Measurements from ENCODE around the gene UBE2U.
"Not testable (repeated sequence)": the region's sequence is repeated elsewhere in the genome, so short reads cannot be mapped to it uniquely, and the experiment has no call there.

UBE2U gene

DNA sequence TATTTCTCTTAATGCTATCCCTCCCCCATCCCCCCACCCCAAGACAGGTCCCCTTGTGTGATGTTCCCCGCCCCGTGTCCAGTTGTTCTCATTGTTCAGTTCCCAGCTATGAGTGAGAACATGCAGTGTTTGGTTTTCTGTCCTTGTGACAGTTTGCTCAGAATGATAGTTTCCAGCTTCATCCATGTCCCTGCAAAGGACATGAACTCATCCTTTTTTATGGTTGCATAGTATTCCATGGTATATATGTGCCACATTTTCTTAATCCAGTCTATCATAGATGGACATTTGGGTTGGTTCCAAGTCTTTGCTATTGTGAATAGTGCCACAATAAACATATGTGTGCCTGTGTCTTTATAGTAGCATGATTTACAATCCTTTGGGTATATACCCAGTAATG is 55.0 kb downstream of the UBE2U start:
- not testable (repeated sequence) for H3K9me3 ChIP-seq (ENCODE audit: control insufficient read depth, insufficient read depth, low read length); H3K36me3 ChIP-seq (ENCODE audit: control insufficient read depth, insufficient read depth, low read length); H3K9ac ChIP-seq (ENCODE audit: low read depth, low read length); H3K4me3 ChIP-seq (ENCODE audit: low read depth, low read length); H3K27ac ChIP-seq (ENCODE audit: low read depth, low read length); H3K27me3 ChIP-seq (ENCODE audit: control insufficient read depth, insufficient read depth, low read length); H3K4me1 ChIP-seq (ENCODE audit: control insufficient read depth, insufficient read depth, low read length)

DNA sequence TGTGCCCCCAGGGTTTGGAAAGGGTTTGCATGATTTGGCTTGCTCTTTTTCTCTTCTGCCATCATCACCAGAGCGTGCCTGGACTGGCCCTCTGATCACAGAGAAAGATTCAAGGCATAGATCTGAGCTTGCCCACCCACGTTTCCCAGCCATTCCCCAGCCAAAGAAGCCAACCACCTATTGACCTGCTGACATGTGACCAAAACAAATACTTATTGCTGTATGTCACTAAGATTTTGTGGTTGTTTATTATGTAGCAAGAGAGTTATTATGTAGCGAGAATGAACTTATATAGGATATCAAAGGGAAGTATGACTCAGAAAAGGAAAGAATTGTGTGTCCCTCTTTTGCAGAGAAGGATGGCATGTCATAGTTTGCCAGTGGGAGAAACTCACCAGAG is 59.9 kb downstream of the UBE2U start:
- H3K4me1 ChIP-seq (ENCODE audit: control insufficient read depth, insufficient read depth, low read length), result no peaks in the 10 kb centered on the region
- no peaks in the 10 kb centered on the region for H3K27me3 ChIP-seq (ENCODE audit: control insufficient read depth, insufficient read depth, low read length)
- H3K4me3 ChIP-seq (ENCODE audit: low read depth, low read length), result no peak overlapping the region
- no peaks in the 10 kb centered on the region for H3K9me3 ChIP-seq (ENCODE audit: control insufficient read depth, insufficient read depth, low read length)
- H3K27ac ChIP-seq (ENCODE audit: low read depth, low read length), result no peak overlapping the region
- no peaks in the 10 kb centered on the region for H3K36me3 ChIP-seq (ENCODE audit: control insufficient read depth, insufficient read depth, low read length)
- no peak overlapping the region for H3K9ac ChIP-seq (ENCODE audit: low read depth, low read length)

DNA sequence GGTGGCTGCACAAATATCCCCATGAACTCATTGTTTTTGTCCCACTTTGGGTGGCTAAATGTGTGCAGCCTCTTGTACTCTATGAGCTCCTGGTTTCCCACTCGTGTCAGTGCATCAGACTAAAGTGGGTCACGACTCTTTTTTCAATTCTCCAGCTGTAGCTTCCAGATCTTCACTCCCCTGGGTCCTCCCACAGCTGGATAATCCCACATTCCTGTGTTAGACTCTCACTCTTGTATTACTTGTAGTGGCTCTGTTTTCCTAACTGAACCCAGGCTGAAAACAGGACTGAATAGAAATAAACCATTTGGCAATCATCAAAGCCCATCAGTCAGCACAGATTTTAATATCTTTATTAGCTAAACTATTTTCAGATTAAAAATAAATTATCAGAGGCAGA is 60.4 kb downstream of the UBE2U start:
- H3K27ac ChIP-seq (ENCODE audit: low read depth, low read length), result no peak overlapping the region
- no peaks in the 10 kb centered on the region for H3K27me3 ChIP-seq (ENCODE audit: control insufficient read depth, insufficient read depth, low read length)
- no peak overlapping the region for H3K4me3 ChIP-seq (ENCODE audit: low read depth, low read length)
- H3K9me3 ChIP-seq (ENCODE audit: control insufficient read depth, insufficient read depth, low read length), result no peaks in the 10 kb centered on the region
- no peak overlapping the region for H3K9ac ChIP-seq (ENCODE audit: low read depth, low read length)
- no peaks in the 10 kb centered on the region for H3K36me3 ChIP-seq (ENCODE audit: control insufficient read depth, insufficient read depth, low read length)
- no peaks in the 10 kb centered on the region for H3K4me1 ChIP-seq (ENCODE audit: control insufficient read depth, insufficient read depth, low read length)

DNA sequence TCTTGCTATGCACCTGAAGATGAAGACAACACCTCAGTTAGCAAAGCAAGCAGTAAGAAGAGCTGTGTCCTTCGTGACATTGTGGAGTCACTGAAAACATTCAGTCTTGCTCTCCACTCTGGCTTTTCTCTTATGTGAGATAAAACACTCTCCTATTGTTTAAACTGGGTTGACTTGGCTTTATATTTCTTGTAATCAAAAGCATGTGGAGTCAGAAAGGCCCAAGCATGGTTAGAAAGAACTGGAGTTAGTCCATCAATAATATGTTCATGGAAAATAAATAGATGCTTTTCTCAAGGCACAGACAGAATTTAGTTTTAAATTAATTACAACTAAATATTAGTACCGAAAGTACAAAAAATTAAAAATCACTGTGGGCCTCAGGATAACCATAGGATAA is 61.7 kb downstream of the UBE2U start:
- Histone ChIP-seq H3K4me3 (ENCODE audit: low read depth, low read length) (no peak overlapping the region), H3K27me3 (ENCODE audit: control insufficient read depth, insufficient read depth, low read length) (no peaks in the 10 kb centered on the region), H3K4me1 (ENCODE audit: control insufficient read depth, insufficient read depth, low read length) (0 out of 2 replicates have a peak, but pooled peaks cover 2% of the 10 kb centered on the region), H3K36me3 (ENCODE audit: control insufficient read depth, insufficient read depth, low read length) (no peaks in the 10 kb centered on the region), H3K9me3 (ENCODE audit: control insufficient read depth, insufficient read depth, low read length) (no peaks in the 10 kb centered on the region), H3K9ac (ENCODE audit: low read depth, low read length) (no peak overlapping the region), H3K27ac (ENCODE audit: low read depth, low read length) (no peak overlapping the region)

DNA sequence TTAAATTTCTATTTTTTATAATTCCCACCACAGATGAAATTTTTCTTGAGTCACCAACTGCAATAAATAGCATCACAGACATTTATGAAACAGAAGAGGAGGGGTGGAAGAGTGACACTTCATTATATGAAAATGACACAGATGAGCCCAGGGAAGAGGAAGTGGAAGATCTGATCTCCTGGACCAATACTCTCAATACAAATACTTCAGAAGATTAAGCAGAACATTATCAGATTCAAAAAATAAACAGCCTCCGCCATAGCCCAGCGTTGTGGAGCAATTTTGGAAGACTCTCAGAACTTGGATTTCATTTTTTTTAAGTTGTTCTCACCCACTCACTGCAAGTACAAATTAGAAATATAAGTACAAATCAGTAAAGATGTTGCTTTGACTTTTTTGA is 63.6 kb downstream of the UBE2U start:
- no peak overlapping the region for H3K27ac ChIP-seq (ENCODE audit: low read depth, low read length)
- H3K36me3 ChIP-seq (ENCODE audit: control insufficient read depth, insufficient read depth, low read length), result no peaks in the 10 kb centered on the region
- H3K27me3 ChIP-seq (ENCODE audit: control insufficient read depth, insufficient read depth, low read length), result no peaks in the 10 kb centered on the region
- 0 out of 2 replicates have a peak, but pooled peaks cover 2% of the 10 kb centered on the region for H3K4me1 ChIP-seq (ENCODE audit: control insufficient read depth, insufficient read depth, low read length)
- no peak overlapping the region for H3K9ac ChIP-seq (ENCODE audit: low read depth, low read length)
- H3K9me3 ChIP-seq (ENCODE audit: control insufficient read depth, insufficient read depth, low read length), result no peaks in the 10 kb centered on the region
- no peak overlapping the region for H3K4me3 ChIP-seq (ENCODE audit: low read depth, low read length)

DNA sequence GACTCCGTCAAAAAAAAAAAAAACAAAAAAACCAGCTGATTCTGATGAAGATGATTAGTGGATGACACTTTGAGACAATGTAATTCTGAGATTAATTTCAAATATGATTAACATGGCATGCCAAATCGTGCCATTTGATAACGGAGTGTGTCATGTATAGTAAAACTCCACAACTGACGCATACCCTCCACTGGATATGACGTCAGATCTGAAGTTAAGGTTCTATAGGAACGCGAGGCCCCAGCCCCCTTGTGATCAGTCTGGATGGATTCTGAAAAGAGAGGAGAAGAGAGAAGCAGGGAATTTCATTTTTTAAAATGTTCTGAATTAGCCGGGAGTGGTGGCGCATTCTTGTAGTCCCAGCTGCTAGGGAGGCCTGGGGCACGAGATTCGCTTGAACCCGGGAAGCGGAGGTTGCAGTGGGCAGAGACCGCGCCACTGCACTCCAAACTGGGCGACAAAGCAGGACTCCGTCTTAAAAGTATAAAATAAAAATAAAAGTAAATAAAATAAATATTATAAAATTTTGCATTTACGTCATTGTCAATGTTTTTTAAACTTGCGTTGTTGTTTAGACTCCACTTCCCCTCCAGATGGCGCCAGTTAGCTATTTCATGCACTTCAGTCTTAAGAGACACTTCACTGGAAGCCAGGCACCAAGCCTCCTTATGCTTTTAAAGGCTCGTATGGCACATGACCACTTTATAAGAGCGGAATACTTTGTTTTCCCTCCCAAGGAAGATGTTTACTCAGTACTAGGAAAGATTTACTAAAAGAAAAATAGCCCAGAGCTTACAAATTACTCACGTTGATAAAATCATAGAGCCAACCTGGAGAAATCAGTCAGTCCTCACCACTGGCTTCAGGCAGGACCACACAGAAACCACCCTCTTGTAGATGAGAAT is 65.5 kb downstream of the UBE2U start:
- no peaks in the 10 kb centered on the region for H3K36me3 ChIP-seq (ENCODE audit: control insufficient read depth, insufficient read depth, low read length)
- peaks cover 10% of the 10 kb centered on the region for H3K9me3 ChIP-seq (ENCODE audit: control insufficient read depth, insufficient read depth, low read length)
- no peak overlapping the region for H3K4me3 ChIP-seq (ENCODE audit: low read depth, low read length)
- no peak overlapping the region for H3K27ac ChIP-seq (ENCODE audit: low read depth, low read length)
- no peak overlapping the region for H3K9ac ChIP-seq (ENCODE audit: low read depth, low read length)
- 0 out of 2 replicates have a peak, but pooled peaks cover 2% of the 10 kb centered on the region for H3K4me1 ChIP-seq (ENCODE audit: control insufficient read depth, insufficient read depth, low read length)
- no peaks in the 10 kb centered on the region for H3K27me3 ChIP-seq (ENCODE audit: control insufficient read depth, insufficient read depth, low read length)

DNA sequence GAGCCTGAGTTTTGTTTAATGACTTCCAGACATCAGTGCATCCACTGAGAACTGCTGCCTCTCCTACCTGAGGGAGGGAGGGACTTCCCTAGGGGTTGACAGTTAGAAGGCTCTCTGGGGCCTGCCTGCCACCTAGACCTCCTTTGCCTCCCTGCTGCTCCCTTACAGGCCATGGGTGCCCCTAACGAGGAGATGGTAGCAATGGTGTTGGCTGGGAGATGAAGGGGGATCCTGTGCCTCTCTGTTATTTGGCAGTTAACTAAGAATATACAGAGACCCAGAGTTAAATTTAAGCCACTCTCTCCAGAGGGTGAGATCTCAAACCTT is 66.1 kb downstream of the UBE2U start:
- Histone ChIP-seq H3K27ac (ENCODE audit: low read depth, low read length) (no peak overlapping the region), H3K36me3 (ENCODE audit: control insufficient read depth, insufficient read depth, low read length) (no peaks in the 10 kb centered on the region), H3K4me1 (ENCODE audit: control insufficient read depth, insufficient read depth, low read length) (0 out of 2 replicates have a peak, but pooled peaks cover 2% of the 10 kb centered on the region), H3K9ac (ENCODE audit: low read depth, low read length) (no peak overlapping the region), H3K9me3 (ENCODE audit: control insufficient read depth, insufficient read depth, low read length) (peaks cover 10% of the 10 kb centered on the region), H3K27me3 (ENCODE audit: control insufficient read depth, insufficient read depth, low read length) (no peaks in the 10 kb centered on the region), H3K4me3 (ENCODE audit: low read depth, low read length) (no peak overlapping the region)

DNA sequence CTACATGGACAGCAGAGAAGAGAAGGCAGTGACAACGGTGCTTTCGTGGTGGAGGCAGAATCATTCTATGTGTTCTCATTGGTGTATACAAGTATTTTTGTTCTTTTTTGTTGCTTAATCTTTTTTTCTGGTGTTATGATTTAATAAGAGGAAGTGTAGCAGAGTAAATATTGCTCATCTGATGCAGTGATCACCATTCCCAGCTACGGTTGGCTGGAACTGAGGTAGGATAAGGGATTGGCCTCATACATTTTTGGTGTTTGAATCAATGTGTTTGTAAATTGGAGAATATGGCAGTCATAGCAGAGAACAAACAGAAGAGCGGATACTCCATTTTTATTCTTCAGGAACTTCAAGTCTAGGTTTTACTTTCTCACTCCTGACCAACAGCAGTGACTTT is 76.6 kb downstream of the UBE2U start:
- Histone ChIP-seq H3K4me3 (ENCODE audit: low read depth, low read length) (no peak overlapping the region), H3K4me1 (ENCODE audit: control insufficient read depth, insufficient read depth, low read length) (peaks cover 9% of the 10 kb centered on the region), H3K9ac (ENCODE audit: low read depth, low read length) (no peak overlapping the region), H3K27ac (ENCODE audit: low read depth, low read length) (no peak overlapping the region), H3K9me3 (ENCODE audit: control insufficient read depth, insufficient read depth, low read length) (no peaks in the 10 kb centered on the region), H3K36me3 (ENCODE audit: control insufficient read depth, insufficient read depth, low read length) (no peaks in the 10 kb centered on the region), H3K27me3 (ENCODE audit: control insufficient read depth, insufficient read depth, low read length) (no peaks in the 10 kb centered on the region)

DNA sequence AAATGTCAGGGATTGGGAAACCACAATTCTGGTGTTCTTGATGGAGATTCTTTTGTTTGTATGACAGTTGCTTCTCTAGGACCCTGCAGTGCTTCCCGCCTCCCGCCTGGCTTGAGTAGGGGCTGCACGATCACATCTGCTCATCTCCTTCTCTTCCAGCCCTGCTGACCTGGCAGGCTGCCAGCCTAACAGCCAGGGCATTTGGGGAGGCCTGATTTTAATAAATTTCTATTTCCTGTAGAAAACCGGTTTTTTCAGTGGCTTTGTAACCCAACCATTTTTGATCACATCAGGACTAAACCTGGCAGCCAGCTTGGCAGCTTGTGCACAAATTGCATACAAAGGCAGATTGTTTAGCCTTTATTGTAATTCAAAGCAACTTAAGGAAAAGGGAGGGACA is 78.9 kb downstream of the UBE2U start:
- Histone ChIP-seq H3K9me3 (ENCODE audit: control insufficient read depth, insufficient read depth, low read length) (no peaks in the 10 kb centered on the region), H3K27ac (ENCODE audit: low read depth, low read length) (no peak overlapping the region), H3K27me3 (ENCODE audit: control insufficient read depth, insufficient read depth, low read length) (no peaks in the 10 kb centered on the region), H3K4me1 (ENCODE audit: control insufficient read depth, insufficient read depth, low read length) (peaks cover 9% of the 10 kb centered on the region), H3K9ac (ENCODE audit: low read depth, low read length) (no peak overlapping the region), H3K4me3 (ENCODE audit: low read depth, low read length) (no peak overlapping the region), H3K36me3 (ENCODE audit: control insufficient read depth, insufficient read depth, low read length) (no peaks in the 10 kb centered on the region)

DNA sequence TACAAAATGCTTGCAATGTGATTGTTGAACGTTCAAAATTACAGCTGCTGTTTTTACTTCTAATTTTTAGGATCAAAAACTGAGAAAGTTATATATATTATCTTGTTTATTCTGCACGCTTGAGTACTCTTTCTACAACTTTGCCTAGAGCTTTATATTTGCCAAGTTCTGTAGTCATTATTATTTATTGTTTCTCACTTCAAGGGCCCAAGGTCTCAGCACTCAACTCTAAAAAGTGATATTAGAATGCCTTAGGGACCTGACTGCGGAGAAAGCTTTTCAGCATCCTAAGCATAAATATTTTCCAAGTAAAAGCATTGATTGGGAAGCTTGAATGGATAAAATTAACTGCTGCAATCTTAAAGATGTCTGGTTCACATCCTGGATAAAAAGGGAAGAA is 83.6 kb downstream of the UBE2U start:
- Histone ChIP-seq H3K27me3 (ENCODE audit: control insufficient read depth, insufficient read depth, low read length) (no peaks in the 10 kb centered on the region), H3K4me3 (ENCODE audit: low read depth, low read length) (no peak overlapping the region)

DNA sequence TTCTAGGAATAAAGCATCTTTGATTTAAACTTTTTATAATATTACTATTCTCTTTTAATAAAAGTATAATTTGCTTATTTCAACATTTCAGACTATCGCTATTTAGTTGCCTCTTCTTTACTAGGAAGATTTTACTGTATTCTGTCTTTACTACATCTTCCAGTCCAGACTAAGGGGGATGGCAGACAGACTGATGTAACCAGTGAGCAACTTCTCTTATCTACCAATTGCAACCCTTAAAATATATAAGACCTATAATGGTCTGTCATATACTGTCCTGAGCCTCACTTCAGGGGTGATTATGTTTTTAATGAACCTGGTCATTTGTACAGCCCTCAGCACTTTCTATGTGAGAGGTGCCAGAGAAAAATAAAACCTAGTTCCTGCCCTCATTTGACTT is 87.0 kb downstream of the UBE2U start:
- Histone ChIP-seq H3K4me3 (ENCODE audit: low read depth, low read length) (no peak overlapping the region), H3K27ac (ENCODE audit: low read depth, low read length) (no peak overlapping the region), H3K9me3 (ENCODE audit: control insufficient read depth, insufficient read depth, low read length) (no peaks in the 10 kb centered on the region), H3K27me3 (ENCODE audit: control insufficient read depth, insufficient read depth, low read length) (no peaks in the 10 kb centered on the region), H3K4me1 (ENCODE audit: control insufficient read depth, insufficient read depth, low read length) (no peaks in the 10 kb centered on the region), H3K36me3 (ENCODE audit: control insufficient read depth, insufficient read depth, low read length) (no peaks in the 10 kb centered on the region), H3K9ac (ENCODE audit: low read depth, low read length) (no peak overlapping the region)

More for the DNA sequence above, 83.6 kb downstream of the UBE2U start:
- Histone ChIP-seq H3K9me3 (ENCODE audit: control insufficient read depth, insufficient read depth, low read length) (no peaks in the 10 kb centered on the region), H3K4me1 (ENCODE audit: control insufficient read depth, insufficient read depth, low read length) (peaks cover 9% of the 10 kb centered on the region), H3K9ac (ENCODE audit: low read depth, low read length) (no peak overlapping the region), H3K27ac (ENCODE audit: low read depth, low read length) (no peak overlapping the region), H3K36me3 (ENCODE audit: control insufficient read depth, insufficient read depth, low read length) (no peaks in the 10 kb centered on the region)

Measured in HUES48 (cell line).